HG02870 (cell line): ENCODE measurements around the gene OR8I2.
"Not testable (repeated sequence)": the region's sequence is repeated elsewhere in the genome, so short reads cannot be mapped to it uniquely, and the experiment has no call there.

Source experiments
- ATAC-seq: cut with Tn5 transposase; IDR thresholded peaks from one replicate; pipeline ENCODE4 v1.9.1; 2021; ENCODE audit warnings: mild to moderate bottlenecking, moderate library complexity; ENCODE audit not compliant: unreplicated experiment

Gene OR8I2

GRCh38 chr11:56093008-56093407, at the start of gene OR8I2:
Gene OR8I2, plus strand, starts transcription at chr11:56093308. Its CDS starts 0 bp downstream, at chr11:56093308.
- no peak for ATAC-seq

GRCh38 chr11:56045538-56045937, 47.6 kb upstream of the OR8I2 start:
- ATAC-seq: no peak

GRCh38 chr11:56048480-56048879, 44.6 kb upstream of the OR8I2 start:
- ATAC-seq: no peak

- ATAC-seq: no peak
Measured at GRCh38 chr11:56049487-56049886, 43.6 kb upstream of the OR8I2 start.

- ATAC-seq: not testable (repeated sequence)
Measured at GRCh38 chr11:56056366-56056765, 36.7 kb upstream of the OR8I2 start.

GRCh38 chr11:56057661-56058237, 35.4 kb upstream of the OR8I2 start:
- ATAC-seq: not testable (repeated sequence)

GRCh38 chr11:56058260-56058780, 34.8 kb upstream of the OR8I2 start:
- ATAC-seq: not testable (repeated sequence)

GRCh38 chr11:56066980-56067379, 26.1 kb upstream of the OR8I2 start:
- no peak for ATAC-seq

GRCh38 chr11:56089697-56090096, 3.4 kb upstream of the OR8I2 start:
- no peak for ATAC-seq

- ATAC-seq: no peak
Measured at GRCh38 chr11:56103210-56103737, 10.2 kb downstream of the OR8I2 start, which contains the start of gene OR8H2. Gene OR8H2, plus strand, starts transcription at chr11:56103687. Its CDS starts 1,356 bp downstream, at chr11:56105043.

- no peak for ATAC-seq
Measured at GRCh38 chr11:56122073-56122472, 29.0 kb downstream of the OR8I2 start, which contains the start of gene OR8H3. Gene OR8H3, plus strand, starts transcription at chr11:56122373. Its CDS starts 0 bp downstream, at chr11:56122373.

- no peak for ATAC-seq
Measured at GRCh38 chr11:56140151-56140661, 47.1 kb downstream of the OR8I2 start, which contains the start of gene OR8J3. Gene OR8J3, minus strand, starts transcription at chr11:56140201. Its CDS starts 2,483 bp downstream, at chr11:56137718.

GRCh38 chr11:56143681-56144080, 50.6 kb downstream of the OR8I2 start:
- ATAC-seq: not testable (repeated sequence)
